WTC11 (cell line): ENCODE data around the gene C3.

Experiments
- CBFB ChIP-seq: sonication (generic); formaldehyde crosslinking; IDR thresholded peaks from 2 replicates; pipeline ENCODE4 v1.8.1; 2022; ENCODE audit warnings: mild to moderate bottlenecking, low read depth, missing genetic modification reagents
- CREM ChIP-seq: sonication (generic); formaldehyde crosslinking; IDR thresholded peaks from 2 replicates; pipeline ENCODE4 v1.8.1; 2022; ENCODE audit warnings: mild to moderate bottlenecking, missing genetic modification reagents, moderate library complexity
- ESRRA ChIP-seq: sonication (generic); formaldehyde crosslinking; IDR thresholded peaks from 2 replicates; pipeline ENCODE4 v1.8.1; 2022; ENCODE audit warnings: mild to moderate bottlenecking, missing genetic modification reagents, borderline replicate concordance
- IRF2 ChIP-seq: sonication (generic); formaldehyde crosslinking; IDR thresholded peaks from 2 replicates; pipeline ENCODE4 v1.8.0; 2022; ENCODE audit warnings: low read depth, missing genetic modification reagents, borderline replicate concordance
- TEAD4 ChIP-seq: sonication (generic); formaldehyde crosslinking; IDR thresholded peaks from 2 replicates; pipeline ENCODE4 v1.8.0; 2022; ENCODE audit warnings: mild to moderate bottlenecking, missing genetic modification reagents
- ZBTB21 ChIP-seq: sonication (generic); formaldehyde crosslinking; IDR thresholded peaks from 2 replicates; pipeline ENCODE4 v1.8.1; 2023; ENCODE audit warnings: mild to moderate bottlenecking, missing genetic modification reagents, borderline replicate concordance
- TF ChIP-seq, protein P1 (sequence below): sonication (generic); formaldehyde crosslinking; IDR thresholded peaks from 2 replicates; pipeline ENCODE4 v1.8.1; 2022; ENCODE audit warnings: mild to moderate bottlenecking, moderate library complexity, missing genetic modification reagents
- TF ChIP-seq, protein P2 (sequence below): fragments of 250-450 bp; sonication (Bioruptor Pico); IDR thresholded peaks from 2 replicates; pipeline ENCODE4 v1.9.0; 2021; ENCODE audit warnings: mild to moderate bottlenecking, borderline replicate concordance
- TF ChIP-seq, protein P3 (sequence below): fragments of 200-600 bp; IDR thresholded peaks from 2 replicates; pipeline ENCODE4 v1.8.0; 2022; ENCODE audit warnings: antibody characterized with exemption
- TF ChIP-seq, protein P4 (sequence below): sonication (generic); formaldehyde crosslinking; IDR thresholded peaks from 2 replicates; pipeline ENCODE4 v1.8.1; 2022; ENCODE audit warnings: low read depth, missing genetic modification reagents, borderline replicate concordance
- TF ChIP-seq, protein P5 (sequence below): sonication (generic); formaldehyde crosslinking; IDR thresholded peaks from 2 replicates; pipeline ENCODE4 v1.8.0; 2022; ENCODE audit warnings: mild to moderate bottlenecking, missing genetic modification reagents
- TF ChIP-seq, protein P6 (sequence below): sonication (generic); formaldehyde crosslinking; IDR thresholded peaks from 2 replicates; pipeline ENCODE4 v1.8.1; 2022; ENCODE audit warnings: missing genetic modification reagents, borderline replicate concordance
- TF ChIP-seq, protein P7 (sequence below): sonication (generic); formaldehyde crosslinking; IDR thresholded peaks from 2 replicates; pipeline ENCODE4 v1.8.0; 2023; ENCODE audit warnings: missing genetic modification reagents
- TF ChIP-seq, protein P8 (sequence below): fragments of 250-450 bp; sonication (Bioruptor Pico); IDR thresholded peaks from 2 replicates; pipeline ENCODE4 v2.1.2; 2022; ENCODE audit warnings: mild to moderate bottlenecking, moderate library complexity

DNA sequence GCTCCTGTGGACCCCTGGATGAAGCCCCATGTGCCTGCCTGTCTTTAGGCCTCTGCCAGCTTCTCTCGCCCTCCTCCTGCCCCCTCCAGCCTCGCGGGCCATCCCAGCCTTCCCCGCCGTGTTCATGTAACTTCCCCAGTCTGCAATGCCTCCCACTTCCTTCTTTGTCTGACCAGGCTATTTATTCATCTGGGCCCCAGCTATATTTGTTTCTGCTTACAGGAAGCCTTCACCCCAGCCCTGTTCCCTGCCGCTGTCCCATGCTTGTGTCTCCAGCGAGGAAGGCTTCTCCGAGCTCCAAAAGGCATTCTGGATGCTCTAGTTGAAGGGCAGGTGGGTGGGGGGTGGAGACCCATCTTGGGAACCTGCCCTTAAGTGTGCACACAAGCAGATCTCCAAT lies 7.9 kb upstream of the C3 start:
- TF ChIP-seq ZBTB21 (CRISPR knock-in tag) = no peak
- TF ChIP-seq, protein P1, sequence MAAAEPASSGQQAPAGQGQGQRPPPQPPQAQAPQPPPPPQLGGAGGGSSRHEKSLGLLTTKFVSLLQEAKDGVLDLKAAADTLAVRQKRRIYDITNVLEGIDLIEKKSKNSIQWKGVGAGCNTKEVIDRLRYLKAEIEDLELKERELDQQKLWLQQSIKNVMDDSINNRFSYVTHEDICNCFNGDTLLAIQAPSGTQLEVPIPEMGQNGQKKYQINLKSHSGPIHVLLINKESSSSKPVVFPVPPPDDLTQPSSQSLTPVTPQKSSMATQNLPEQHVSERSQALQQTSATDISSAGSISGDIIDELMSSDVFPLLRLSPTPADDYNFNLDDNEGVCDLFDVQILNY (CRISPR knock-in tag) = no peak
- no peak for TF ChIP-seq CREM (CRISPR knock-in tag)
- TF ChIP-seq, protein P2, sequence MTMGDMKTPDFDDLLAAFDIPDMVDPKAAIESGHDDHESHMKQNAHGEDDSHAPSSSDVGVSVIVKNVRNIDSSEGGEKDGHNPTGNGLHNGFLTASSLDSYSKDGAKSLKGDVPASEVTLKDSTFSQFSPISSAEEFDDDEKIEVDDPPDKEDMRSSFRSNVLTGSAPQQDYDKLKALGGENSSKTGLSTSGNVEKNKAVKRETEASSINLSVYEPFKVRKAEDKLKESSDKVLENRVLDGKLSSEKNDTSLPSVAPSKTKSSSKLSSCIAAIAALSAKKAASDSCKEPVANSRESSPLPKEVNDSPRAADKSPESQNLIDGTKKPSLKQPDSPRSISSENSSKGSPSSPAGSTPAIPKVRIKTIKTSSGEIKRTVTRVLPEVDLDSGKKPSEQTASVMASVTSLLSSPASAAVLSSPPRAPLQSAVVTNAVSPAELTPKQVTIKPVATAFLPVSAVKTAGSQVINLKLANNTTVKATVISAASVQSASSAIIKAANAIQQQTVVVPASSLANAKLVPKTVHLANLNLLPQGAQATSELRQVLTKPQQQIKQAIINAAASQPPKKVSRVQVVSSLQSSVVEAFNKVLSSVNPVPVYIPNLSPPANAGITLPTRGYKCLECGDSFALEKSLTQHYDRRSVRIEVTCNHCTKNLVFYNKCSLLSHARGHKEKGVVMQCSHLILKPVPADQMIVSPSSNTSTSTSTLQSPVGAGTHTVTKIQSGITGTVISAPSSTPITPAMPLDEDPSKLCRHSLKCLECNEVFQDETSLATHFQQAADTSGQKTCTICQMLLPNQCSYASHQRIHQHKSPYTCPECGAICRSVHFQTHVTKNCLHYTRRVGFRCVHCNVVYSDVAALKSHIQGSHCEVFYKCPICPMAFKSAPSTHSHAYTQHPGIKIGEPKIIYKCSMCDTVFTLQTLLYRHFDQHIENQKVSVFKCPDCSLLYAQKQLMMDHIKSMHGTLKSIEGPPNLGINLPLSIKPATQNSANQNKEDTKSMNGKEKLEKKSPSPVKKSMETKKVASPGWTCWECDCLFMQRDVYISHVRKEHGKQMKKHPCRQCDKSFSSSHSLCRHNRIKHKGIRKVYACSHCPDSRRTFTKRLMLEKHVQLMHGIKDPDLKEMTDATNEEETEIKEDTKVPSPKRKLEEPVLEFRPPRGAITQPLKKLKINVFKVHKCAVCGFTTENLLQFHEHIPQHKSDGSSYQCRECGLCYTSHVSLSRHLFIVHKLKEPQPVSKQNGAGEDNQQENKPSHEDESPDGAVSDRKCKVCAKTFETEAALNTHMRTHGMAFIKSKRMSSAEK (CRISPR knock-in tag) = no peak
- TF ChIP-seq, protein P3, sequence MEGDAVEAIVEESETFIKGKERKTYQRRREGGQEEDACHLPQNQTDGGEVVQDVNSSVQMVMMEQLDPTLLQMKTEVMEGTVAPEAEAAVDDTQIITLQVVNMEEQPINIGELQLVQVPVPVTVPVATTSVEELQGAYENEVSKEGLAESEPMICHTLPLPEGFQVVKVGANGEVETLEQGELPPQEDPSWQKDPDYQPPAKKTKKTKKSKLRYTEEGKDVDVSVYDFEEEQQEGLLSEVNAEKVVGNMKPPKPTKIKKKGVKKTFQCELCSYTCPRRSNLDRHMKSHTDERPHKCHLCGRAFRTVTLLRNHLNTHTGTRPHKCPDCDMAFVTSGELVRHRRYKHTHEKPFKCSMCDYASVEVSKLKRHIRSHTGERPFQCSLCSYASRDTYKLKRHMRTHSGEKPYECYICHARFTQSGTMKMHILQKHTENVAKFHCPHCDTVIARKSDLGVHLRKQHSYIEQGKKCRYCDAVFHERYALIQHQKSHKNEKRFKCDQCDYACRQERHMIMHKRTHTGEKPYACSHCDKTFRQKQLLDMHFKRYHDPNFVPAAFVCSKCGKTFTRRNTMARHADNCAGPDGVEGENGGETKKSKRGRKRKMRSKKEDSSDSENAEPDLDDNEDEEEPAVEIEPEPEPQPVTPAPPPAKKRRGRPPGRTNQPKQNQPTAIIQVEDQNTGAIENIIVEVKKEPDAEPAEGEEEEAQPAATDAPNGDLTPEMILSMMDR = no peak
- no peak for TF ChIP-seq IRF2 (CRISPR knock-in tag)
- TF ChIP-seq, protein P4, sequence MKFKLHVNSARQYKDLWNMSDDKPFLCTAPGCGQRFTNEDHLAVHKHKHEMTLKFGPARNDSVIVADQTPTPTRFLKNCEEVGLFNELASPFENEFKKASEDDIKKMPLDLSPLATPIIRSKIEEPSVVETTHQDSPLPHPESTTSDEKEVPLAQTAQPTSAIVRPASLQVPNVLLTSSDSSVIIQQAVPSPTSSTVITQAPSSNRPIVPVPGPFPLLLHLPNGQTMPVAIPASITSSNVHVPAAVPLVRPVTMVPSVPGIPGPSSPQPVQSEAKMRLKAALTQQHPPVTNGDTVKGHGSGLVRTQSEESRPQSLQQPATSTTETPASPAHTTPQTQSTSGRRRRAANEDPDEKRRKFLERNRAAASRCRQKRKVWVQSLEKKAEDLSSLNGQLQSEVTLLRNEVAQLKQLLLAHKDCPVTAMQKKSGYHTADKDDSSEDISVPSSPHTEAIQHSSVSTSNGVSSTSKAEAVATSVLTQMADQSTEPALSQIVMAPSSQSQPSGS = no peak
- TF ChIP-seq, protein P5, sequence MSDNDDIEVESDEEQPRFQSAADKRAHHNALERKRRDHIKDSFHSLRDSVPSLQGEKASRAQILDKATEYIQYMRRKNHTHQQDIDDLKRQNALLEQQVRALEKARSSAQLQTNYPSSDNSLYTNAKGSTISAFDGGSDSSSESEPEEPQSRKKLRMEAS (CRISPR knock-in tag) = no peak
- TF ChIP-seq, protein P6, sequence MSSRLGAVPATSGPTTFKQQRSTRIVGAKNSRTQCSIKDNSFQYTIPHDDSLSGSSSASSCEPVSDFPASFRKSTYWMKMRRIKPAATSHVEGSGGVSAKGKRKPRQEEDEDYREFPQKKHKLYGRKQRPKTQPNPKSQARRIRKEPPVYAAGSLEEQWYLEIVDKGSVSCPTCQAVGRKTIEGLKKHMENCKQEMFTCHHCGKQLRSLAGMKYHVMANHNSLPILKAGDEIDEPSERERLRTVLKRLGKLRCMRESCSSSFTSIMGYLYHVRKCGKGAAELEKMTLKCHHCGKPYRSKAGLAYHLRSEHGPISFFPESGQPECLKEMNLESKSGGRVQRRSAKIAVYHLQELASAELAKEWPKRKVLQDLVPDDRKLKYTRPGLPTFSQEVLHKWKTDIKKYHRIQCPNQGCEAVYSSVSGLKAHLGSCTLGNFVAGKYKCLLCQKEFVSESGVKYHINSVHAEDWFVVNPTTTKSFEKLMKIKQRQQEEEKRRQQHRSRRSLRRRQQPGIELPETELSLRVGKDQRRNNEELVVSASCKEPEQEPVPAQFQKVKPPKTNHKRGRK (CRISPR knock-in tag) = no peak
- TF ChIP-seq TEAD4 (CRISPR knock-in tag) = no peak
- TF ChIP-seq, protein P7, sequence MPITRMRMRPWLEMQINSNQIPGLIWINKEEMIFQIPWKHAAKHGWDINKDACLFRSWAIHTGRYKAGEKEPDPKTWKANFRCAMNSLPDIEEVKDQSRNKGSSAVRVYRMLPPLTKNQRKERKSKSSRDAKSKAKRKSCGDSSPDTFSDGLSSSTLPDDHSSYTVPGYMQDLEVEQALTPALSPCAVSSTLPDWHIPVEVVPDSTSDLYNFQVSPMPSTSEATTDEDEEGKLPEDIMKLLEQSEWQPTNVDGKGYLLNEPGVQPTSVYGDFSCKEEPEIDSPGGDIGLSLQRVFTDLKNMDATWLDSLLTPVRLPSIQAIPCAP (CRISPR knock-in tag) = no peak
- no peak for TF ChIP-seq CBFB (CRISPR knock-in tag)
- TF ChIP-seq, protein P8, sequence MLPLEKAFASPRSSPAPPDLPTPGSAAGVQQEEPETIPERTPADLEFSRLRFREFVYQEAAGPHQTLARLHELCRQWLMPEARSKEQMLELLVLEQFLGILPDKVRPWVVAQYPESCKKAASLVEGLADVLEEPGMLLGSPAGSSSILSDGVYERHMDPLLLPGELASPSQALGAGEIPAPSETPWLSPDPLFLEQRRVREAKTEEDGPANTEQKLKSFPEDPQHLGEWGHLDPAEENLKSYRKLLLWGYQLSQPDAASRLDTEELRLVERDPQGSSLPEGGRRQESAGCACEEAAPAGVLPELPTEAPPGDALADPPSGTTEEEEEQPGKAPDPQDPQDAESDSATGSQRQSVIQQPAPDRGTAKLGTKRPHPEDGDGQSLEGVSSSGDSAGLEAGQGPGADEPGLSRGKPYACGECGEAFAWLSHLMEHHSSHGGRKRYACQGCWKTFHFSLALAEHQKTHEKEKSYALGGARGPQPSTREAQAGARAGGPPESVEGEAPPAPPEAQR (CRISPR knock-in tag) = no peak
- TF ChIP-seq ESRRA (CRISPR knock-in tag) = no peak
